A549 (cell line): ENCODE measurements around the gene SH3GL2. TPM values are rescaled to one million over a fixed set of nuclear protein-coding genes. Genes with fewer than 3 reads are reported as not detected.

ENCODE experiments used
- ATAC-seq, 2 experiments: fragments of 200-7000 bp in 1 of 2; fragments of >200 bp in 1 of 2; cut with Nextera tagmentation in 1 of 2; cut with Tn5 transposase in 1 of 2; 3 replicates each; pipeline versions ENCODE4 v1.8.0 to v1.9.1; 2018 to 2020; ENCODE audit warnings: mild to moderate bottlenecking in 1 of 2, moderate library complexity in 1 of 2
- CTCF ChIA-PET: fragments of 300-600 bp; sonication (Branson Sonifier 250); formaldehyde crosslinking; extraction: SDS; loops from one replicate; lab custom pipeline; 2021; ENCODE audit warnings: antibody characterized with exemption, inconsistent platforms; lab: Yijun Ruan, JAX
- POLR2A ChIA-PET: fragments of 350-600 bp; formaldehyde crosslinking; extraction: SDS; loops from one replicate; lab custom pipeline; 2021; ENCODE audit warnings: antibody characterized with exemption, inconsistent platforms; lab: Yijun Ruan, JAX
- DNase-seq, 2 experiments: peaks; one replicate each; pipeline versions ENCODE4 v3.0.0 to v3.0.0-alpha.2; 2011 to 2016; ENCODE audit warnings: low read depth in 1 of 2, low spot score in 1 of 2
- FAIRE-seq: peaks from 2 replicates; lab custom pipeline; 2011; peaks lifted over from hg19 to GRCh38; lab: Jason Lieb, UNC
- H3K27ac ChIP-seq, 2 experiments: fragments of >200 bp; sonication (Bioruptor Twin); formaldehyde crosslinking; 3 replicates each; pipeline ENCODE4 v1.5.1; 2016 to 2017
- H3K4me1 ChIP-seq: fragments of >200 bp; sonication (Bioruptor Twin); formaldehyde crosslinking; 3 replicates; pipeline ENCODE4 v1.6.1; 2016
- H3K4me2 ChIP-seq: fragments of >200 bp; sonication (Bioruptor Twin); formaldehyde crosslinking; 3 replicates; pipeline ENCODE4 v1.6.1; 2016
- H3K4me3 ChIP-seq: fragments of >200 bp; sonication (Bioruptor Twin); formaldehyde crosslinking; 3 replicates; pipeline ENCODE4 v1.5.1; 2016
- H3K9me3 ChIP-seq: fragments of >200 bp; sonication (Bioruptor Twin); formaldehyde crosslinking; 3 replicates; pipeline ENCODE4 v1.6.1; 2016
- BHLHE40 ChIP-seq: IDR thresholded peaks from 2 replicates; pipeline ENCODE4 v1.6.1; 2012; ENCODE audit warnings: low read depth, low read length, inconsistent platforms
- CHD2 ChIP-seq: fragments of 150-350 bp; IDR thresholded peaks from 2 replicates; pipeline ENCODE4 v1.6.1; 2014; ENCODE audit warnings: low read length; ENCODE audit not compliant: partially characterized antibody
- CHD4 ChIP-seq: fragments of 200-600 bp; sonication (generic); IDR thresholded peaks from 2 replicates; pipeline ENCODE4 v1.6.1; 2016; ENCODE audit warnings: antibody characterized with exemption, mild to moderate bottlenecking, borderline replicate concordance
- CTCF ChIP-seq: fragments of >200 bp; sonication (Bioruptor Twin); formaldehyde crosslinking; IDR thresholded peaks from 3 replicates; pipeline ENCODE4 v1.5.1; 2016
- EHF ChIP-seq: fragments of 250-450 bp; sonication (Bioruptor Pico); IDR thresholded peaks from 2 replicates; pipeline ENCODE4 v1.5.0; 2020; ENCODE audit warnings: mild to moderate bottlenecking
- EP300 ChIP-seq, 2 experiments: fragments of >200 bp; sonication (Bioruptor Twin); formaldehyde crosslinking; IDR thresholded peaks; 2 replicates in 1 of 2; 3 replicates in 1 of 2; pipeline ENCODE4 v1.6.1; 2016 to 2017
- GATA3 ChIP-seq: IDR thresholded peaks from 2 replicates; pipeline ENCODE4 v1.6.1; 2012; ENCODE audit warnings: borderline replicate concordance
- HDAC2 ChIP-seq: fragments of 200-600 bp; sonication (generic); IDR thresholded peaks from 2 replicates; pipeline ENCODE4 v1.6.1; 2016
- HOXB5 ChIP-seq: fragments of 250-450 bp; sonication (Bioruptor Pico); IDR thresholded peaks from 2 replicates; pipeline ENCODE4 v1.5.0; 2020; ENCODE audit warnings: mild to moderate bottlenecking, moderate library complexity
- MAFK ChIP-seq: fragments of 450-650 bp; IDR thresholded peaks from 2 replicates; pipeline ENCODE4 v1.6.1; 2014; ENCODE audit not compliant: partially characterized antibody
- MAZ ChIP-seq: fragments of 150-350 bp; IDR thresholded peaks from 2 replicates; pipeline ENCODE4 v1.6.1; 2014; ENCODE audit warnings: antibody characterized with exemption, low read depth, low read length, borderline replicate concordance
- NR3C1 ChIP-seq: fragments of >200 bp; sonication (Bioruptor Twin); formaldehyde crosslinking; IDR thresholded peaks from 3 replicates; pipeline ENCODE4 v1.6.1; 2017
- POLR2A ChIP-seq: IDR thresholded peaks from 2 replicates; pipeline ENCODE4 v1.6.1; 2012; ENCODE audit warnings: mild to moderate bottlenecking, low read length
- POLR2AphosphoS2 ChIP-seq: conservative IDR thresholded peaks from 2 replicates; pipeline ENCODE4 v1.6.1; 2012; ENCODE audit warnings: low read length, improper control_type of control experiment, inconsistent platforms
- RARB ChIP-seq: fragments of 250-450 bp; sonication (Bioruptor Pico); IDR thresholded peaks from 2 replicates; pipeline ENCODE4 v1.8.0; 2021; ENCODE audit warnings: mild to moderate bottlenecking, moderate library complexity
- REST ChIP-seq: fragments of 200-600 bp; sonication (generic); IDR thresholded peaks from 2 replicates; pipeline ENCODE4 v1.6.1; 2016; ENCODE audit warnings: antibody characterized with exemption, mild to moderate bottlenecking, moderate library complexity
- RFX5 ChIP-seq: fragments of 450-650 bp; IDR thresholded peaks from 2 replicates; pipeline ENCODE4 v1.7.1; 2014; ENCODE audit warnings: antibody characterized with exemption, mild to moderate bottlenecking, moderate library complexity
- TFCP2L1 ChIP-seq: fragments of 250-450 bp; sonication (Bioruptor Pico); IDR thresholded peaks from 2 replicates; pipeline ENCODE4 v1.5.0; 2021; ENCODE audit warnings: mild to moderate bottlenecking
- TP53 ChIP-seq: fragments of 250-450 bp; sonication (Bioruptor Pico); IDR thresholded peaks from 2 replicates; pipeline ENCODE4 v1.5.0; 2021; ENCODE audit warnings: mild to moderate bottlenecking, moderate library complexity
- WGBS: methylation state at CpG from one replicate; pipeline ENCODE4 v1.1.6; 2017; ENCODE audit errors: missing lambda C conversion rate; 5-methylcytosine and 5-hydroxymethylcytosine counted together
- polyA plus RNA-seq, 4 experiments: library from polyadenylated mRNA; depleted of rRNA in 3 of 4; stranded (reverse); fragments of >200 nt; fragmentation: RNase III in 1 of 4; extraction: RNeasy Plus Mini Kit Qiagen cat#74134 plus additional on column Dnase treatment in 1 of 4; gene quantifications; 2 replicates in 3 of 4; 3 replicates in 1 of 4; pipeline ENCODE4 v1.2.3, GENCODE V29; 2011 to 2017
- TF ChIP-seq, protein P1 (sequence below): fragments of 450-650 bp; IDR thresholded peaks from 2 replicates; pipeline ENCODE4 v1.6.1; 2014; ENCODE audit warnings: antibody characterized with exemption
- TF ChIP-seq, protein P2 (sequence below): fragments of >200 bp; sonication (Bioruptor Twin); formaldehyde crosslinking; IDR thresholded peaks from 2 replicates; pipeline ENCODE4 v1.6.1; 2016
- TF ChIP-seq, protein P3 (sequence below): fragments of >200 bp; sonication (Bioruptor Twin); formaldehyde crosslinking; IDR thresholded peaks from 3 replicates; pipeline ENCODE4 v1.6.1; 2016

The SH3GL2 gene
- polyA plus RNA-seq, 2 of the 4 experiments (the other 2 are of a cell fraction), result 0.03 TPM

- 39% methylated on average over 2 of the region's 2 CpGs for WGBS
- ATAC-seq, result no peak
- CTCF ChIA-PET, result no interaction called here
These were observed 181.4 kb downstream of the SH3GL2 start for GRCh38 chr9:17760250-17760649.

GRCh38 chr9:17761984-17762676, 183.3 kb downstream of the SH3GL2 start:
- WGBS, result 5% methylated on average over 6 of the region's 6 CpGs
- CTCF ChIA-PET, result interaction anchor here (0.9 kb wide), 1 partner anchor 27 kb away, joined by 3 read pairs; no protein-coding TSS in a partner anchor
- ATAC-seq, result no peak
- TF ChIP-seq CTCF (no peak), GATA3 (no peak), RARB (no peak), HOXB5 (CRISPR knock-in tag) (no peak), MAZ (no peak), CHD4 (no peak), HDAC2 (no peak), POLR2AphosphoS2 (no peak), BHLHE40 (no peak), EP300 (IDR thresholded peaks at IDR 0.05) (no peak), REST (no peak), CHD2 (no peak)

More at GRCh38 chr9:17760250-17760649, 181.4 kb downstream of the SH3GL2 start:
- TF ChIP-seq, protein P1, sequence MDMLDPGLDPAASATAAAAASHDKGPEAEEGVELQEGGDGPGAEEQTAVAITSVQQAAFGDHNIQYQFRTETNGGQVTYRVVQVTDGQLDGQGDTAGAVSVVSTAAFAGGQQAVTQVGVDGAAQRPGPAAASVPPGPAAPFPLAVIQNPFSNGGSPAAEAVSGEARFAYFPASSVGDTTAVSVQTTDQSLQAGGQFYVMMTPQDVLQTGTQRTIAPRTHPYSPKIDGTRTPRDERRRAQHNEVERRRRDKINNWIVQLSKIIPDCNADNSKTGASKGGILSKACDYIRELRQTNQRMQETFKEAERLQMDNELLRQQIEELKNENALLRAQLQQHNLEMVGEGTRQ, result no peak
- TF ChIP-seq MAFK, result no peak
- no peak for TF ChIP-seq TP53
- no peak for TF ChIP-seq TFCP2L1 (CRISPR knock-in tag)
- TF ChIP-seq, protein P2, sequence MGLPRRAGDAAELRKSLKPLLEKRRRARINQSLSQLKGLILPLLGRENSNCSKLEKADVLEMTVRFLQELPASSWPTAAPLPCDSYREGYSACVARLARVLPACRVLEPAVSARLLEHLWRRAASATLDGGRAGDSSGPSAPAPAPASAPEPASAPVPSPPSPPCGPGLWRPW, result no peak
- no peak for TF ChIP-seq EP300 (IDR thresholded peaks at IDR 0.05)
- no peak for TF ChIP-seq RARB
- TF ChIP-seq BHLHE40, result no peak
- TF ChIP-seq, protein P3, sequence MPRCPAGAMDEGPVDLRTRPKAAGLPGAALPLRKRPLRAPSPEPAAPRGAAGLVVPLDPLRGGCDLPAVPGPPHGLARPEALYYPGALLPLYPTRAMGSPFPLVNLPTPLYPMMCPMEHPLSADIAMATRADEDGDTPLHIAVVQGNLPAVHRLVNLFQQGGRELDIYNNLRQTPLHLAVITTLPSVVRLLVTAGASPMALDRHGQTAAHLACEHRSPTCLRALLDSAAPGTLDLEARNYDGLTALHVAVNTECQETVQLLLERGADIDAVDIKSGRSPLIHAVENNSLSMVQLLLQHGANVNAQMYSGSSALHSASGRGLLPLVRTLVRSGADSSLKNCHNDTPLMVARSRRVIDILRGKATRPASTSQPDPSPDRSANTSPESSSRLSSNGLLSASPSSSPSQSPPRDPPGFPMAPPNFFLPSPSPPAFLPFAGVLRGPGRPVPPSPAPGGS, result no peak
- no peak for TF ChIP-seq NR3C1
- TF ChIP-seq RFX5, result no peak
- TF ChIP-seq POLR2A, result no peak
- no peak for TF ChIP-seq EHF (CRISPR knock-in tag)
- no peak for TF ChIP-seq REST
- TF ChIP-seq, all 56 proteins: peak for 0
- Histone ChIP-seq H3K4me3 (no peak overlapping the region), H3K4me2 (no peak overlapping the region), H3K9me3 (no peaks in the 10 kb centered on the region), H3K4me1 (no peaks in the 10 kb centered on the region), H3K27ac (no peak overlapping the region)
- POLR2A ChIA-PET, result no interaction called here
- DNase-seq (no peak), FAIRE-seq (no peak)

More at GRCh38 chr9:17761984-17762676, 183.3 kb downstream of the SH3GL2 start:
- POLR2A ChIA-PET, result no interaction called here
- Histone ChIP-seq H3K9me3 (no peaks in the 10 kb centered on the region), H3K27ac (no peak overlapping the region), H3K4me3 (no peak overlapping the region), H3K4me1 (no peaks in the 10 kb centered on the region), H3K4me2 (no peak overlapping the region)
- no peak for FAIRE-seq
- no peak for DNase-seq
